ENCODE measurements around the gene SLC39A11. TPM values are rescaled to one million over a fixed set of nuclear protein-coding genes. Genes with fewer than 3 reads are reported as not detected.

The SLC39A11 gene
- total RNA-seq, 2 donors from 2014 or later: 18.1 to 20.1 TPM

- 96 to 100% methylated on average over 3 to 5 of the region's 5 CpGs for WGBS, 2 experiments (ENCODE audit: insufficient coverage in 1 of 2, insufficient read length in 1 of 2)
- Mint-ChIP-seq H3K27ac (no peak overlapping the region), H3K4me1 (peaks cover 12% of the 10 kb centered on the region), H3K4me3 (no peak overlapping the region), H3K36me3 (ENCODE audit: low read depth) (peaks cover 2% of the 10 kb centered on the region), H3K9me3 (peaks cover 27% of the 10 kb centered on the region), H3K27me3 (ENCODE audit: insufficient read depth) (no peaks in the 10 kb centered on the region)
- peaks cover 3% of the 10 kb centered on the region for H3K4me1 ChIP-seq (ENCODE audit: control insufficient read depth, insufficient read depth, low read length)
- H3K9me3 ChIP-seq (ENCODE audit: control insufficient read depth, low read length): peaks cover 19% of the 10 kb centered on the region
- no peak overlapping the region for H3K4me3 ChIP-seq (ENCODE audit: low read length)
- no peak overlapping the region for H3K27ac ChIP-seq (ENCODE audit: low read depth, low read length)
- no peaks in the 10 kb centered on the region for H3K27me3 ChIP-seq (ENCODE audit: control insufficient read depth, insufficient read depth, low read length, poor library complexity, severe bottlenecking)
- no peak overlapping the region for H3K9ac ChIP-seq (ENCODE audit: extremely low read depth, low read length, poor library complexity, severe bottlenecking)
- TF ChIP-seq, protein P1, sequence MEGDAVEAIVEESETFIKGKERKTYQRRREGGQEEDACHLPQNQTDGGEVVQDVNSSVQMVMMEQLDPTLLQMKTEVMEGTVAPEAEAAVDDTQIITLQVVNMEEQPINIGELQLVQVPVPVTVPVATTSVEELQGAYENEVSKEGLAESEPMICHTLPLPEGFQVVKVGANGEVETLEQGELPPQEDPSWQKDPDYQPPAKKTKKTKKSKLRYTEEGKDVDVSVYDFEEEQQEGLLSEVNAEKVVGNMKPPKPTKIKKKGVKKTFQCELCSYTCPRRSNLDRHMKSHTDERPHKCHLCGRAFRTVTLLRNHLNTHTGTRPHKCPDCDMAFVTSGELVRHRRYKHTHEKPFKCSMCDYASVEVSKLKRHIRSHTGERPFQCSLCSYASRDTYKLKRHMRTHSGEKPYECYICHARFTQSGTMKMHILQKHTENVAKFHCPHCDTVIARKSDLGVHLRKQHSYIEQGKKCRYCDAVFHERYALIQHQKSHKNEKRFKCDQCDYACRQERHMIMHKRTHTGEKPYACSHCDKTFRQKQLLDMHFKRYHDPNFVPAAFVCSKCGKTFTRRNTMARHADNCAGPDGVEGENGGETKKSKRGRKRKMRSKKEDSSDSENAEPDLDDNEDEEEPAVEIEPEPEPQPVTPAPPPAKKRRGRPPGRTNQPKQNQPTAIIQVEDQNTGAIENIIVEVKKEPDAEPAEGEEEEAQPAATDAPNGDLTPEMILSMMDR (conservative IDR thresholded peaks at IDR 0.05): no peak
- H3K36me3 ChIP-seq (ENCODE audit: control insufficient read depth, insufficient read depth, low read length): no peaks in the 10 kb centered on the region
- DNase-seq: no peak
These were observed 279.0 kb downstream of the SLC39A11 start for GRCh38 chr17:72813481-72813880.

GRCh38 chr17:72812823-72813222 is 279.7 kb downstream of the SLC39A11 start:
- 81 to 85% methylated on average over 6 to 7 of the region's 7 CpGs for WGBS, 2 experiments (ENCODE audit: insufficient coverage in 1 of 2, insufficient read length in 1 of 2)
- Mint-ChIP-seq H3K27ac (no peak overlapping the region), H3K9me3 (peaks cover 32% of the 10 kb centered on the region), H3K36me3 (ENCODE audit: low read depth) (peaks cover 2% of the 10 kb centered on the region), H3K27me3 (ENCODE audit: insufficient read depth) (no peaks in the 10 kb centered on the region), H3K4me1 (peaks cover 12% of the 10 kb centered on the region), H3K4me3 (no peak overlapping the region)
- no peak overlapping the region for H3K27ac ChIP-seq (ENCODE audit: low read depth, low read length)
- H3K4me1 ChIP-seq (ENCODE audit: control insufficient read depth, insufficient read depth, low read length): peaks cover 3% of the 10 kb centered on the region
- TF ChIP-seq, protein P1 (conservative IDR thresholded peaks at IDR 0.05): no peak
- H3K27me3 ChIP-seq (ENCODE audit: control insufficient read depth, insufficient read depth, low read length, poor library complexity, severe bottlenecking): no peaks in the 10 kb centered on the region
- no peaks in the 10 kb centered on the region for H3K36me3 ChIP-seq (ENCODE audit: control insufficient read depth, insufficient read depth, low read length)
- H3K9ac ChIP-seq (ENCODE audit: extremely low read depth, low read length, poor library complexity, severe bottlenecking): no peak overlapping the region
- no peak for DNase-seq
- H3K9me3 ChIP-seq (ENCODE audit: control insufficient read depth, low read length): peaks cover 24% of the 10 kb centered on the region
- H3K4me3 ChIP-seq (ENCODE audit: low read length): no peak overlapping the region

DNA sequence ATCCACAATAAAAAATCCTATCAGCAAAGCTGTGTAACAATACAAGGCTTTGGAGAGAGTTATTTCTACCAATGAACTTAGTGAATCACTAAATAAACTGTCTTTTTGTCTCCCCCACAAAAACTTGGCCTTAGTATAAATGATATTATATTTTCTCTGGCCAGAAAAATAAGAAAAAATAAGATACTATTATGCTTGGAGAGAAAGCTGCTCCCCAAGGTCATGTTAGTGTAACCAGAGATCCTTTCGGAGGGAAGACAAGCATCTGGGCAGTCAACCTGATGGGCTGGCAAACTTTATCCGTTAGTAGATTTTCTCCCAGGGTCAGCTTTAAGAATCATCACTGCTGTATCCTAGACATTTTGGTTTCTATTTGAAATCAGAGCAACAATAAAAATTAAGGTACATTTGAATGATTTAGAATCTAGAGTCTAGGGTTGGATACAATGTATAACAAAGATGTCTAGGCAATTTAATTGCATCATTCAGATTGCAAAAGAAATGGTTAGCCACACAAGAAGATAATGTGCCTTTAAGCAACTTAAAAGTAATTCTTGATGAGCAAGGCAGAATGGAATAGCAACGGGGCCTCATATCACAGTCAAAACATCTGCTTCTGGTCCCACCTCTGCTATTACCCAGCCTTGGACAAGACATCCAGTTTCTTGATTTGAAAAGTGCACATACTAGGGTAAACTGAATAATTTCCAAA is 280.4 kb downstream of the SLC39A11 start:
- H3K36me3 Mint-ChIP-seq (ENCODE audit: low read depth): peaks cover 2% of the 10 kb centered on the region

More for the DNA sequence above, 280.4 kb downstream of the SLC39A11 start:
- Histone ChIP-seq H3K36me3 (ENCODE audit: control insufficient read depth, insufficient read depth, low read length) (no peaks in the 10 kb centered on the region), H3K27me3 (ENCODE audit: control insufficient read depth, insufficient read depth, low read length, poor library complexity, severe bottlenecking) (no peaks in the 10 kb centered on the region), H3K27ac (ENCODE audit: low read depth, low read length) (no peak overlapping the region), H3K4me3 (ENCODE audit: low read length) (no peak overlapping the region), H3K9ac (ENCODE audit: extremely low read depth, low read length, poor library complexity, severe bottlenecking) (no peak overlapping the region), H3K4me1 (ENCODE audit: control insufficient read depth, insufficient read depth, low read length) (peaks cover 3% of the 10 kb centered on the region), H3K9me3 (ENCODE audit: control insufficient read depth, low read length) (peaks cover 24% of the 10 kb centered on the region)
- Mint-ChIP-seq H3K27me3 (ENCODE audit: insufficient read depth) (no peaks in the 10 kb centered on the region), H3K9me3 (peaks cover 32% of the 10 kb centered on the region), H3K4me3 (no peak overlapping the region), H3K4me1 (peaks cover 12% of the 10 kb centered on the region), H3K27ac (no peak overlapping the region)
- 96 to 100% methylated on average over 3 of the region's 3 CpGs for WGBS, 2 experiments (ENCODE audit: insufficient coverage in 1 of 2, insufficient read length in 1 of 2)
- DNase-seq: no peak
- TF ChIP-seq, protein P1 (conservative IDR thresholded peaks at IDR 0.05): no peak
